HCT116 (cell line): ENCODE measurements around the gene MND1.

Source experiments
- EGR1 ChIP-seq: IDR thresholded peaks from 2 replicates; pipeline ENCODE4 v1.6.1; 2012; ENCODE audit warnings: low read depth
- FOSL1 ChIP-seq: IDR thresholded peaks from 2 replicates; pipeline ENCODE4 v1.6.1; 2012; ENCODE audit warnings: low read depth
- POLR2A ChIP-seq: IDR thresholded peaks from 2 replicates; pipeline ENCODE4 v1.7.0; 2011; ENCODE audit warnings: borderline replicate concordance; ENCODE audit not compliant: insufficient read depth, insufficient read length; ENCODE audit errors: extremely low read depth

DNA sequence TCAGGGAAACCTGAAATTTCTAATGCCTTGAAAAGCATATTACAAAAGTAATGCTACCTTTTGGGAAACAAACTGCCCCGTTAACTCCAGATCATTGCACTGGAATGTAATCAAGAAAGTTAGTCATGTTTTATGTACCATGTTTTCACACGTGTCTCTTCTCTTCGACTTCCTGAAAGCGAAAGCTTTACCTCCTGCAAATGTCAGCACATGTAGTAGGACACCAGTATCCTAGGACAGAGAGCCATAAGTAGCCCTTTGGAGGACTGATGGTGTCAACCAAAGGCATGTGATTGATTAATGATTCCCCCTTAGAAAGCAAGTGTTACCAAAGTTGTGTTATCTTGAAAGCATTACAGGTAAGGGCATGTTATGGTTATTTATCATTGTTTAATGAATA is 8.8 kb upstream of the MND1 start:
- TF ChIP-seq EGR1, result no peak
- no peak for TF ChIP-seq POLR2A
- TF ChIP-seq FOSL1, result no peak
